ENCODE measurements around the gene IGF2BP1.

DNA sequence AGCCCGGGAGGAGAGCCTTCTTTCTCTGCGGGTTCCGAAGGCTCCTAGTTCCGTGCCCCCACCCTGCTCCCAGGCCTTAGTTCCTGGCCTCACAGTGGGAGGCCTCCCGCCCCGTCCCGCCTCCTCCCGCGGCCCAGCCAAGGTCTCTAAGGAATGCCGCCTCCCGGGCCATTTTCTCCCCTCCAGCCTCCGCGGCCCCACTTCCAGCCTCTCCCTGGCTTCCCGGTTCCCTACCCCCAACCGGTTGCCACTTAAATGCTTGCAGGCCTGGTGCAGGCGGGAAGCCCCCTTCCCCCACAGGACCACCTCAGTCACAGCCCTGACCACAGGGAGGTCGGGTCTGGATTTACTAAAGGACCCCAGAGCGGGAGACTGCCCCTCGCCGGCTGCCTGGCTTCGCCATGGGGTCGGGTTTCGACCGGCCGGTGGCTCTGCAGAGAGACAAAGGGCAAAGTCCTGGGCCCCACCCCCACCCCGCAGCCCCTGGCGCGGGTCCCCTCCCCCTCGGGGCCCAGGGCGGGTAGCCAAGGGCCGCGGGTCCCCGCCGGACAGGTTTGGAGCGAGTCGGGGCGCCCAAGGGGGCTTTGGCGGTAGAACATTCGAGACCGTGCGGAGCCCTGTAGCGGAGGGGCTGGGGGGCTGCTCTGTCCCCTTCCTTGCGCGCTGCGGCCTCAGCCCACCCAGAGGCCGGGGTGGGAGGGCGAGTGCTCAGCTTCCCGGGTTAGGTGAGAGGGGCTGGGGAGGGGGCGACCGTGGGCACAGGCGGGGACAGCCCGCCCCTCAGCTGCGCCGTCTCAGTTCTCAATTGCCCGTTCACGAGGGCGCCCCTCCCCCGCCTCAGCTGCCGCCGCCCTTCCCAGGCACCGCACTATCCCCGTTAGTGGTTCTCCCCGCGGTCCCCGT, 16.4 kb downstream of the IGF2BP1 start:
- TF ChIP-seq, protein P1, sequence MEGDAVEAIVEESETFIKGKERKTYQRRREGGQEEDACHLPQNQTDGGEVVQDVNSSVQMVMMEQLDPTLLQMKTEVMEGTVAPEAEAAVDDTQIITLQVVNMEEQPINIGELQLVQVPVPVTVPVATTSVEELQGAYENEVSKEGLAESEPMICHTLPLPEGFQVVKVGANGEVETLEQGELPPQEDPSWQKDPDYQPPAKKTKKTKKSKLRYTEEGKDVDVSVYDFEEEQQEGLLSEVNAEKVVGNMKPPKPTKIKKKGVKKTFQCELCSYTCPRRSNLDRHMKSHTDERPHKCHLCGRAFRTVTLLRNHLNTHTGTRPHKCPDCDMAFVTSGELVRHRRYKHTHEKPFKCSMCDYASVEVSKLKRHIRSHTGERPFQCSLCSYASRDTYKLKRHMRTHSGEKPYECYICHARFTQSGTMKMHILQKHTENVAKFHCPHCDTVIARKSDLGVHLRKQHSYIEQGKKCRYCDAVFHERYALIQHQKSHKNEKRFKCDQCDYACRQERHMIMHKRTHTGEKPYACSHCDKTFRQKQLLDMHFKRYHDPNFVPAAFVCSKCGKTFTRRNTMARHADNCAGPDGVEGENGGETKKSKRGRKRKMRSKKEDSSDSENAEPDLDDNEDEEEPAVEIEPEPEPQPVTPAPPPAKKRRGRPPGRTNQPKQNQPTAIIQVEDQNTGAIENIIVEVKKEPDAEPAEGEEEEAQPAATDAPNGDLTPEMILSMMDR (IDR thresholded peaks at IDR 0.05; ENCODE audit: borderline replicate concordance, extremely low read depth, low read length, poor library complexity, severe bottlenecking), result no peak
- no peak for TF ChIP-seq EZH2 (IDR thresholded peaks at IDR 0.05; ENCODE audit: borderline replicate concordance, low read depth, low read length, severe bottlenecking)
